Coronary artery (tissue), 2 donors: ENCODE measurements around the gene PRPF19.

Experiments used
- DNase-seq: peaks from one replicate; pipeline ENCODE4 v3.0.0-alpha.2; 2017; ENCODE audit warnings: low spot score
- H3K27ac ChIP-seq, 2 donors: fragments of 200-600 bp; sonication (generic); one replicate each; pipeline ENCODE4 v1.5.1; 2016 to 2019
- H3K4me3 ChIP-seq: fragments of 200-600 bp; sonication (generic); 2 replicates; pipeline ENCODE4 v1.5.1; 2016; ENCODE audit warnings: mild to moderate bottlenecking, moderate library complexity
- CTCF ChIP-seq: fragments of 200-600 bp; sonication (generic); IDR thresholded peaks from one replicate; pipeline ENCODE4 v1.5.1; 2019; ENCODE audit warnings: antibody characterized with exemption

The PRPF19 gene

GRCh38 chr11:60944490-60945294 lies 38.3 kb upstream of the PRPF19 start:
- no peak for DNase-seq
- no peak for TF ChIP-seq CTCF
- no peak overlapping the region for H3K4me3 ChIP-seq
- no peak overlapping the region for H3K27ac ChIP-seq

GRCh38 chr11:60942970-60943565 lies 36.7 kb upstream of the PRPF19 start:
- H3K27ac ChIP-seq = no peak overlapping the region
- DNase-seq = no peak
- TF ChIP-seq CTCF = no peak
- no peak overlapping the region for H3K4me3 ChIP-seq

GRCh38 chr11:60942219-60942618 lies 35.8 kb upstream of the PRPF19 start:
- TF ChIP-seq CTCF = no peak
- no peak for DNase-seq
- Histone ChIP-seq H3K4me3 (no peak overlapping the region), H3K27ac (no peak overlapping the region)

GRCh38 chr11:60941371-60942119 lies 35.2 kb upstream of the PRPF19 start:
- no peak overlapping the region for H3K4me3 ChIP-seq

GRCh38 chr11:60939855-60940254 lies 33.5 kb upstream of the PRPF19 start:
- H3K27ac ChIP-seq = no peak overlapping the region
- no peak for DNase-seq
- no peak overlapping the region for H3K4me3 ChIP-seq
- TF ChIP-seq CTCF = no peak

More at GRCh38 chr11:60941371-60942119, 35.2 kb upstream of the PRPF19 start:
- DNase-seq = no peak
- TF ChIP-seq CTCF = no peak
- H3K27ac ChIP-seq = no peak overlapping the region

- no peak for DNase-seq
Measured at GRCh38 chr11:60939301-60939700, 32.9 kb upstream of the PRPF19 start.

More at GRCh38 chr11:60939301-60939700, 32.9 kb upstream of the PRPF19 start:
- no peak for TF ChIP-seq CTCF
- H3K4me3 ChIP-seq = no peak overlapping the region
- H3K27ac ChIP-seq = no peak overlapping the region
